SK-N-MC (cell line): ENCODE measurements around the gene GATA6.
"Not testable (repeated sequence)": the region's sequence is repeated elsewhere in the genome, so short reads cannot be mapped to it uniquely, and the experiment has no call there.

Experiments
- DNase-seq: peaks from one replicate; pipeline ENCODE4 v3.0.0-alpha.2; 2011; ENCODE audit warnings: low read depth, low spot score
- H3K27ac ChIP-seq: fragments of 200-600 bp; sonication (generic); 2 replicates; pipeline ENCODE4 v1.5.1; 2016; ENCODE audit warnings: mixed run types
- H3K36me3 ChIP-seq: fragments of 200-600 bp; sonication (generic); 2 replicates; pipeline ENCODE4 v1.6.1; 2017; ENCODE audit warnings: antibody characterized with exemption, low read length, mixed read lengths; ENCODE audit not compliant: insufficient read depth
- H3K4me3 ChIP-seq: fragments of 200-600 bp; sonication (generic); 2 replicates; pipeline ENCODE4 v1.5.1; 2016
- H3K9ac ChIP-seq: fragments of 200-600 bp; sonication (generic); 2 replicates; pipeline ENCODE4 v1.8.0; 2017; ENCODE audit warnings: mixed run types, mixed read lengths; ENCODE audit not compliant: insufficient read length
- H3K9me3 ChIP-seq: fragments of 200-600 bp; sonication (generic); 2 replicates; pipeline ENCODE4 v1.6.1; 2017; ENCODE audit warnings: low read depth, mild to moderate bottlenecking, antibody characterized with exemption, low read length, moderate library complexity, mixed read lengths
- EZH2 ChIP-seq: fragments of 200-600 bp; sonication (generic); IDR thresholded peaks from one replicate; pipeline ENCODE4 v1.6.1; 2017; ENCODE audit warnings: antibody characterized with exemption
- FOXP2 ChIP-seq: optimal IDR thresholded peaks from 2 replicates; pipeline ENCODE3; 2011; ENCODE audit warnings: mild to moderate bottlenecking, moderate library complexity; ENCODE audit not compliant: insufficient read depth; ENCODE audit errors: extremely low read length, control extremely low read depth
- POLR2AphosphoS5 ChIP-seq: IDR thresholded peaks from 2 replicates; pipeline ENCODE4 v1.6.1; 2012; ENCODE audit warnings: mild to moderate bottlenecking, low read depth, low read length, borderline replicate concordance

GATA6 gene

GRCh38 chr18:22213333-22213973 lies 44.1 kb downstream of the GATA6 start:
- no peak for DNase-seq
- Histone ChIP-seq H3K27ac (no peak overlapping the region), H3K36me3 (no peaks in the 10 kb centered on the region), H3K4me3 (no peak overlapping the region), H3K9ac (no peak overlapping the region), H3K9me3 (no peaks in the 10 kb centered on the region)
- TF ChIP-seq POLR2AphosphoS5 (no peak), FOXP2 (no peak), EZH2 (no peak)

- Histone ChIP-seq H3K9ac (no peak overlapping the region), H3K9me3 (no peaks in the 10 kb centered on the region), H3K27ac (no peak overlapping the region), H3K36me3 (no peaks in the 10 kb centered on the region), H3K4me3 (no peak overlapping the region)
- DNase-seq = no peak
- TF ChIP-seq POLR2AphosphoS5 (no peak), FOXP2 (no peak), EZH2 (no peak)
Observed at GRCh38 chr18:22214731-22215528, 45.5 kb downstream of the GATA6 start.

DNA sequence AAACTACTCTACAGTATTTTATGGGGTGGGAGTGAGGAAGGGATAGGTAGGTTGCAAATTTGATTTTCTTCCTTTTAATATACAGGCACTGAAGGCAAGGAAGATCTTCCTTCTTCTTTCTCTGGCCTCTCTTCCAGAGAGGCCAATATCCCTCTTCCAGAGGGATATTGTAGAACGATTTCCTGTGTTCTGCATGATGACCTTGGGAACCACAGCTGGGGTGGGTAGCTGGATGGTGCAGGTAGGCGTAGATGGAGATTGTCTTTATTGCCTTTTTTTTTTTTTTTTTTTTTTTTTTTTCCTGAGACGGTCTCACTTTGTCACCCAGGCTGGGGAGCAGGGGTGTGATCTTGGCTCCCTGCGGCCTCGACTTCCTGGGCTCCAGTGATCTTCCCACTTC lies 49.4 kb downstream of the GATA6 start:
- Histone ChIP-seq H3K4me3 (no peak overlapping the region), H3K36me3 (no peaks in the 10 kb centered on the region), H3K9ac (no peak overlapping the region), H3K9me3 (no peaks in the 10 kb centered on the region), H3K27ac (no peak overlapping the region)
- no peak for TF ChIP-seq FOXP2
- TF ChIP-seq EZH2 = no peak
- TF ChIP-seq POLR2AphosphoS5 = no peak
- DNase-seq = no peak

DNA sequence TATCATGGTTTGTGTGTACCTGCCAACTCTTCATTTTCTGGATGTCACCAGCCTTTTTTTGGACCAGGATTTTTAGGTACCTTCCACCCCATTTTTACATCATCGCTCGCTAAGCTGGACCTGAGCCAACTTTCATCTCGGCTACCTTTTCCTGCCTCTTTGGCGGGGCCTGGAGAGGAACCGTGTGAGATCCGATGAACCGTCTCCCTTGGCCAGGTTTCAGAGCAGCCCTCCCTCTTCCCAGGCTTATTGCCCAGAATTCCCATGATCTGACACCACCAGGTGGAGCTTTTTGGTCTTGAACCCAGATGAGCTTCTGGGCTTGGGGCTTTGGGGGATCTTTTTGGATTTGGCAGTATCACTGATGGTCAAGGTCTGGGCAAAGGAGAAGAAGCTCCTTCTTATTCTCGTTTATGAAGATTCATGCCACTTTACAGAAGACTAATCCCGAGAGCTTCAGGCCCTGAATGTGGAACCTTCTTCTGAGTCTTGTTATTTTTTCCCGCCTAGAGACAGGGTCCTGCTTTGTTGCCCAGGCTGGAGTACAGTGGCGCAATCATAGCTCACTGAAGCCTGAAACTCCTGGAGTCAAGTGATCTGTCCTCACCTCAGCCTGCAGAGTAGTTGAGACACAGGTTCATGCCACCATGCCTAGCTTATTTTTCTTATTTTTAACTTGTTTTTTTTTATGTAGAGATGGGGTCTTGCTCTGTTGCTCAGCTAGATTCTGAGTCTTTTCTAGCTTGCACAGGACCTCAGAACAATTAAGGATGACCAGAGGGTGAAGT lies 50.4 kb downstream of the GATA6 start:
- DNase-seq = no peak
- H3K9ac ChIP-seq = no peak overlapping the region
- no peaks in the 10 kb centered on the region for H3K9me3 ChIP-seq
- H3K4me3 ChIP-seq = no peak overlapping the region
- H3K36me3 ChIP-seq = no peaks in the 10 kb centered on the region
- no peak overlapping the region for H3K27ac ChIP-seq
- TF ChIP-seq EZH2 (no peak), POLR2AphosphoS5 (no peak), FOXP2 (no peak)

- H3K9ac ChIP-seq, H3K27ac ChIP-seq, H3K4me3 ChIP-seq, H3K9me3 ChIP-seq, H3K36me3 ChIP-seq, DNase-seq: not testable (repeated sequence)
Observed at GRCh38 chr18:22220585-22220984, 51.2 kb downstream of the GATA6 start.

- H3K9me3 ChIP-seq = no peaks in the 10 kb centered on the region
- H3K27ac ChIP-seq = no peak overlapping the region
- no peaks in the 10 kb centered on the region for H3K36me3 ChIP-seq
- no peak overlapping the region for H3K9ac ChIP-seq
- no peak for DNase-seq
- TF ChIP-seq POLR2AphosphoS5 = no peak
- TF ChIP-seq EZH2 = no peak
- TF ChIP-seq FOXP2 = no peak
- no peak overlapping the region for H3K4me3 ChIP-seq
Observed at GRCh38 chr18:22221350-22221749, 52.0 kb downstream of the GATA6 start.

- no peak for DNase-seq
- H3K4me3 ChIP-seq = no peak overlapping the region
- H3K9me3 ChIP-seq = no peaks in the 10 kb centered on the region
- TF ChIP-seq POLR2AphosphoS5 (no peak), EZH2 (no peak)
- no peak overlapping the region for H3K9ac ChIP-seq
- no peak overlapping the region for H3K27ac ChIP-seq
- H3K36me3 ChIP-seq = no peaks in the 10 kb centered on the region
Observed at GRCh38 chr18:22223254-22223964, 54.0 kb downstream of the GATA6 start.

GRCh38 chr18:22223965-22224322 lies 54.6 kb downstream of the GATA6 start:
- no peaks in the 10 kb centered on the region for H3K9me3 ChIP-seq
- no peak overlapping the region for H3K27ac ChIP-seq
- no peaks in the 10 kb centered on the region for H3K36me3 ChIP-seq
- H3K9ac ChIP-seq = no peak overlapping the region
- TF ChIP-seq EZH2 = no peak
- no peak for TF ChIP-seq FOXP2
- no peak for TF ChIP-seq POLR2AphosphoS5
- H3K4me3 ChIP-seq = no peak overlapping the region
- no peak for DNase-seq
